HEK293 (cell line): ENCODE data around the gene SFT2D3.

Experiments
- CTCF ChIA-PET: fragments of 350-600 bp; formaldehyde crosslinking; extraction: SDS; loops from one replicate; lab custom pipeline; 2021; ENCODE audit warnings: antibody characterized with exemption; lab: Yijun Ruan, JAX
- POLR2A ChIA-PET: fragments of 300-600 bp; formaldehyde crosslinking; extraction: SDS; loops from one replicate; lab custom pipeline; 2020; ENCODE audit warnings: antibody characterized with exemption, inconsistent platforms; lab: Yijun Ruan, JAX
- H3K27ac ChIP-seq: fragments of 200-500 bp; sonication (Bioruptor generic); 2 replicates; pipeline ENCODE4 v1.5.1; 2014; ENCODE audit warnings: low read depth, low read length, control low read depth, inconsistent platforms; ENCODE audit errors: extremely low read depth
- H3K36me3 ChIP-seq, 2 experiments: fragments of 200-500 bp in 1 of 2; sonication (Bioruptor generic) in 1 of 2; 1 replicate in 1 of 2; 2 replicates in 1 of 2; pipeline ENCODE4 v1.5.1; 2014 to 2017; ENCODE audit warnings: inconsistent platforms in 2 of 2, low read length in 2 of 2; ENCODE audit not compliant: control insufficient read depth in 2 of 2, insufficient read depth in 1 of 2
- H3K4me1 ChIP-seq: fragments of 200-500 bp; sonication (Bioruptor generic); 2 replicates; pipeline ENCODE4 v1.5.1; 2014; ENCODE audit warnings: mild to moderate bottlenecking, low read length, inconsistent platforms; ENCODE audit not compliant: control insufficient read depth, insufficient read depth
- H3K4me3 ChIP-seq: 2 replicates; pipeline ENCODE4 v1.5.1; 2011; ENCODE audit warnings: low read depth, mild to moderate bottlenecking, control low read depth, low read length, moderate library complexity
- H3K9me3 ChIP-seq: fragments of 200-500 bp; sonication (Bioruptor generic); 2 replicates; pipeline ENCODE4 v1.5.1; 2014; ENCODE audit warnings: low read depth, low read length, inconsistent platforms; ENCODE audit not compliant: control insufficient read depth, insufficient read depth
- FEZF1 ChIP-seq: fragments of 450-650 bp; formaldehyde crosslinking; IDR thresholded peaks from 2 replicates; pipeline ENCODE4 v1.5.1; 2016; ENCODE audit warnings: missing biosample characterization, missing genetic modification characterization
- GLI4 ChIP-seq: fragments of 450-650 bp; formaldehyde crosslinking; IDR thresholded peaks from 2 replicates; pipeline ENCODE4 v1.5.1; 2016; ENCODE audit warnings: missing biosample characterization, missing genetic modification characterization
- HOXA7 ChIP-seq: sonication (generic); formaldehyde crosslinking; IDR thresholded peaks from 2 replicates; pipeline ENCODE4 v1.8.1; 2022; ENCODE audit warnings: missing genetic modification reagents, borderline replicate concordance
- PRDM1 ChIP-seq: fragments of 450-650 bp; formaldehyde crosslinking; IDR thresholded peaks from 2 replicates; pipeline ENCODE4; 2016; ENCODE audit warnings: missing biosample characterization, missing genetic modification characterization
- SP3 ChIP-seq: fragments of 450-650 bp; formaldehyde crosslinking; IDR thresholded peaks from 2 replicates; pipeline ENCODE4 v1.5.1; 2016; ENCODE audit warnings: missing biosample characterization, missing genetic modification characterization
- ZBTB8A ChIP-seq: fragments of 450-650 bp; formaldehyde crosslinking; IDR thresholded peaks from 2 replicates; pipeline ENCODE4 v1.5.1; 2016; ENCODE audit warnings: missing biosample characterization, missing genetic modification characterization
- ZFP37 ChIP-seq: fragments of 450-650 bp; formaldehyde crosslinking; IDR thresholded peaks from 2 replicates; pipeline ENCODE4 v1.5.1; 2016; ENCODE audit warnings: missing biosample characterization, missing genetic modification characterization
- ZNF18 ChIP-seq: fragments of 450-650 bp; formaldehyde crosslinking; IDR thresholded peaks from 2 replicates; pipeline ENCODE4 v1.5.1; 2016; ENCODE audit warnings: missing biosample characterization, missing genetic modification characterization
- ZNF239 ChIP-seq: fragments of 450-650 bp; formaldehyde crosslinking; IDR thresholded peaks from 2 replicates; pipeline ENCODE4 v1.5.1; 2016; ENCODE audit warnings: missing biosample characterization, missing genetic modification characterization
- ZNF362 ChIP-seq: fragments of 450-650 bp; formaldehyde crosslinking; IDR thresholded peaks from 2 replicates; pipeline ENCODE4 v1.5.1; 2016; ENCODE audit warnings: missing biosample characterization, missing genetic modification characterization
- ZNF48 ChIP-seq: fragments of 450-650 bp; formaldehyde crosslinking; IDR thresholded peaks from 2 replicates; pipeline ENCODE4 v1.5.1; 2016; ENCODE audit warnings: missing biosample characterization, missing genetic modification characterization
- ZNF529 ChIP-seq: fragments of 450-650 bp; formaldehyde crosslinking; IDR thresholded peaks from 2 replicates; pipeline ENCODE4 v1.5.1; 2017; ENCODE audit warnings: missing genetic modification characterization, missing biosample characterization; ENCODE audit not compliant: insufficient replicate concordance
- ZNF544 ChIP-seq: fragments of 450-650 bp; formaldehyde crosslinking; IDR thresholded peaks from 2 replicates; pipeline ENCODE4 v1.5.0; 2017; ENCODE audit warnings: missing biosample characterization, missing genetic modification characterization
- ZNF670 ChIP-seq: fragments of 450-650 bp; formaldehyde crosslinking; IDR thresholded peaks from 2 replicates; pipeline ENCODE4 v1.5.1; 2016; ENCODE audit warnings: missing biosample characterization, missing genetic modification characterization, low read depth
- ZNF76 ChIP-seq: fragments of 450-650 bp; formaldehyde crosslinking; IDR thresholded peaks from 2 replicates; pipeline ENCODE4; 2016; ENCODE audit warnings: low read depth, missing biosample characterization, missing genetic modification characterization, borderline replicate concordance
- ZNF792 ChIP-seq: fragments of 450-650 bp; formaldehyde crosslinking; IDR thresholded peaks from 2 replicates; pipeline ENCODE4 v1.5.1; 2016; ENCODE audit warnings: missing biosample characterization, missing genetic modification characterization
- ZSCAN23 ChIP-seq: fragments of 450-650 bp; formaldehyde crosslinking; IDR thresholded peaks from 2 replicates; pipeline ENCODE4 v1.5.1; 2016; ENCODE audit warnings: missing biosample characterization, missing genetic modification characterization
- ZXDB ChIP-seq: fragments of 450-650 bp; formaldehyde crosslinking; IDR thresholded peaks from 2 replicates; pipeline ENCODE4 v1.5.1; 2016; ENCODE audit warnings: missing biosample characterization, missing genetic modification characterization
- TF ChIP-seq, protein P1 (sequence below): fragments of 450-650 bp; formaldehyde crosslinking; IDR thresholded peaks from 2 replicates; pipeline ENCODE4 v1.5.1; 2017; ENCODE audit warnings: missing biosample characterization, missing genetic modification characterization
- TF ChIP-seq, protein P2 (sequence below): fragments of 450-650 bp; formaldehyde crosslinking; IDR thresholded peaks from 2 replicates; pipeline ENCODE4 v1.5.1; 2016; ENCODE audit warnings: missing biosample characterization, missing genetic modification characterization
- TF ChIP-seq, protein P3 (sequence below): fragments of 450-650 bp; formaldehyde crosslinking; IDR thresholded peaks from 2 replicates; pipeline ENCODE4 v1.5.1; 2017; ENCODE audit warnings: missing biosample characterization, missing genetic modification characterization

The SFT2D3 gene

GRCh38 chr2:127697482-127698180 is 3.7 kb upstream of the SFT2D3 start:
- Histone ChIP-seq H3K27ac (no peak overlapping the region), H3K4me1 (no peaks in the 10 kb centered on the region; the same call in 1 of the 2 replicates), H3K9me3 (no peaks in the 10 kb centered on the region), H3K4me3 (no peak overlapping the region), H3K36me3 (no peaks in the 10 kb centered on the region)
- CTCF ChIA-PET = no interaction called here
- TF ChIP-seq ZFP37 (tag by site-specific recombination) = no peak
- no peak for TF ChIP-seq ZNF792
- POLR2A ChIA-PET = no interaction called here

DNA sequence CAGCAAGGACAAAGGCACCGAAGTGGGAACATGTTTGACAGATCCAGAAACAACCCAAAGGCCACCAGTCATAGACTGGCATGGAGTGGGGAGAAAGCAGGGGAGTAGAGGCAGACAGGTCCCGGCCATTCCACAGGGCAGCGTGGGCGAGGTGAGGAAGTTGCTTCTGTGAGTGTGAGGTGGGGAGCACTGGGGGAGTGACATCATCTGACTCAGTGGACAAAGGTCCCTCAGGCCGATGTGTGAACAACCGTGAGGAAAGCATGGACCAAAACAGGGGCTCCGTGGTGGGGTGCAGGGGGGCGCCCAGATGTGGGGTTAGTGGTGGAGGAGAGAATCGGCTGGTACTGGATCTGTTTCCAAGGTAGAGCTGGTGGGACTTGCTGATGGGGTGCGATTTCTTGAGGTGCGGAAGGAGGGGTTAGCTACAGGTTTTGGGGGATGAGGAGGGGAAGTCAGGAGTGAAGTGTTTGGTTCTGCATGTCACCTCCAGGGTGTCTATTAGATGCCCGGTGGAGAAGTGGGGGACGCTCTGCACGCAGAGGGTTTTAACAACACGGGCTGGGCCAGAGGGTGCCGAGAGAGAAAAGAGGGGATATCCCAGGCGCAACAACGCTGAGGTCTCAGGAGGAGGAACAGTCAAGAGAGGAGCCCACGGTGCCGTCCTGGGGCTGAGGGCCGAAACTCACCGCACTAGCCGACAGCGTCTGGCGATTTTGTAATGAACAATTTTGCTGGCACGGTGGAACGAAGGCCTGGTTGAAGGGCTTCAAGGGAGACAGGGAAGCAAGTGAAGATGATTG is 2.5 kb upstream of the SFT2D3 start:
- ChIA-PET CTCF (interaction anchor here (0.6 kb wide), 1 partner anchor 104 kb away, joined by 3 read pairs; no protein-coding TSS in a partner anchor), POLR2A (no interaction called here)
- Histone ChIP-seq H3K9me3 (no peaks in the 10 kb centered on the region), H3K27ac (no peak overlapping the region), H3K4me3 (no peak overlapping the region), H3K4me1 (no peaks in the 10 kb centered on the region; the same call in 1 of the 2 replicates), H3K36me3 (peaks cover 2 to 5% of the 10 kb centered on the region in 2 experiments; a peak in 2 of 3 replicates)
- TF ChIP-seq, protein P1, sequence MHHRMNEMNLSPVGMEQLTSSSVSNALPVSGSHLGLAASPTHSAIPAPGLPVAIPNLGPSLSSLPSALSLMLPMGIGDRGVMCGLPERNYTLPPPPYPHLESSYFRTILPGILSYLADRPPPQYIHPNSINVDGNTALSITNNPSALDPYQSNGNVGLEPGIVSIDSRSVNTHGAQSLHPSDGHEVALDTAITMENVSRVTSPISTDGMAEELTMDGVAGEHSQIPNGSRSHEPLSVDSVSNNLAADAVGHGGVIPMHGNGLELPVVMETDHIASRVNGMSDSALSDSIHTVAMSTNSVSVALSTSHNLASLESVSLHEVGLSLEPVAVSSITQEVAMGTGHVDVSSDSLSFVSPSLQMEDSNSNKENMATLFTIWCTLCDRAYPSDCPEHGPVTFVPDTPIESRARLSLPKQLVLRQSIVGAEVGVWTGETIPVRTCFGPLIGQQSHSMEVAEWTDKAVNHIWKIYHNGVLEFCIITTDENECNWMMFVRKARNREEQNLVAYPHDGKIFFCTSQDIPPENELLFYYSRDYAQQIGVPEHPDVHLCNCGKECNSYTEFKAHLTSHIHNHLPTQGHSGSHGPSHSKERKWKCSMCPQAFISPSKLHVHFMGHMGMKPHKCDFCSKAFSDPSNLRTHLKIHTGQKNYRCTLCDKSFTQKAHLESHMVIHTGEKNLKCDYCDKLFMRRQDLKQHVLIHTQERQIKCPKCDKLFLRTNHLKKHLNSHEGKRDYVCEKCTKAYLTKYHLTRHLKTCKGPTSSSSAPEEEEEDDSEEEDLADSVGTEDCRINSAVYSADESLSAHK (tag by site-specific recombination) = no peak
- no peak for TF ChIP-seq PRDM1
- no peak for TF ChIP-seq ZNF670 (tag by site-specific recombination)
- no peak for TF ChIP-seq ZNF544 (tag by site-specific recombination)
- TF ChIP-seq ZBTB8A (tag by site-specific recombination) = no peak
- no peak for TF ChIP-seq ZSCAN23 (tag by site-specific recombination)
- TF ChIP-seq HOXA7 = no peak
- TF ChIP-seq ZNF18 (tag by site-specific recombination) = no peak
- TF ChIP-seq ZNF76 = no peak
- no peak for TF ChIP-seq FEZF1
- no peak for TF ChIP-seq ZNF362 (tag by site-specific recombination)
- TF ChIP-seq ZNF48 (tag by site-specific recombination) = no peak
- TF ChIP-seq SP3 (tag by site-specific recombination) = no peak
- TF ChIP-seq ZXDB (tag by site-specific recombination) = no peak
- TF ChIP-seq ZNF239 (tag by site-specific recombination) = no peak
- no peak for TF ChIP-seq GLI4
- TF ChIP-seq ZNF529 (tag by site-specific recombination) = no peak
- TF ChIP-seq, protein P2, sequence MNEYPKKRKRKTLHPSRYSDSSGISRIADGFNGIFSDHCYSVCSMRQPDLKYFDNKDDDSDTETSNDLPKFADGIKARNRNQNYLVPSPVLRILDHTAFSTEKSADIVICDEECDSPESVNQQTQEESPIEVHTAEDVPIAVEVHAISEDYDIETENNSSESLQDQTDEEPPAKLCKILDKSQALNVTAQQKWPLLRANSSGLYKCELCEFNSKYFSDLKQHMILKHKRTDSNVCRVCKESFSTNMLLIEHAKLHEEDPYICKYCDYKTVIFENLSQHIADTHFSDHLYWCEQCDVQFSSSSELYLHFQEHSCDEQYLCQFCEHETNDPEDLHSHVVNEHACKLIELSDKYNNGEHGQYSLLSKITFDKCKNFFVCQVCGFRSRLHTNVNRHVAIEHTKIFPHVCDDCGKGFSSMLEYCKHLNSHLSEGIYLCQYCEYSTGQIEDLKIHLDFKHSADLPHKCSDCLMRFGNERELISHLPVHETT (tag by site-specific recombination) = no peak
- TF ChIP-seq, protein P3, sequence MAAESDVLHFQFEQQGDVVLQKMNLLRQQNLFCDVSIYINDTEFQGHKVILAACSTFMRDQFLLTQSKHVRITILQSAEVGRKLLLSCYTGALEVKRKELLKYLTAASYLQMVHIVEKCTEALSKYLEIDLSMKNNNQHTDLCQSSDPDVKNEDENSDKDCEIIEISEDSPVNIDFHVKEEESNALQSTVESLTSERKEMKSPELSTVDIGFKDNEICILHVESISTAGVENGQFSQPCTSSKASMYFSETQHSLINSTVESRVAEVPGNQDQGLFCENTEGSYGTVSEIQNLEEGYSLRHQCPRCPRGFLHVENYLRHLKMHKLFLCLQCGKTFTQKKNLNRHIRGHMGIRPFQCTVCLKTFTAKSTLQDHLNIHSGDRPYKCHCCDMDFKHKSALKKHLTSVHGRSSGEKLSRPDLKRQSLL (tag by site-specific recombination) = no peak
